ENCODE results near the gene SLBP.

Gene SLBP

DNA sequence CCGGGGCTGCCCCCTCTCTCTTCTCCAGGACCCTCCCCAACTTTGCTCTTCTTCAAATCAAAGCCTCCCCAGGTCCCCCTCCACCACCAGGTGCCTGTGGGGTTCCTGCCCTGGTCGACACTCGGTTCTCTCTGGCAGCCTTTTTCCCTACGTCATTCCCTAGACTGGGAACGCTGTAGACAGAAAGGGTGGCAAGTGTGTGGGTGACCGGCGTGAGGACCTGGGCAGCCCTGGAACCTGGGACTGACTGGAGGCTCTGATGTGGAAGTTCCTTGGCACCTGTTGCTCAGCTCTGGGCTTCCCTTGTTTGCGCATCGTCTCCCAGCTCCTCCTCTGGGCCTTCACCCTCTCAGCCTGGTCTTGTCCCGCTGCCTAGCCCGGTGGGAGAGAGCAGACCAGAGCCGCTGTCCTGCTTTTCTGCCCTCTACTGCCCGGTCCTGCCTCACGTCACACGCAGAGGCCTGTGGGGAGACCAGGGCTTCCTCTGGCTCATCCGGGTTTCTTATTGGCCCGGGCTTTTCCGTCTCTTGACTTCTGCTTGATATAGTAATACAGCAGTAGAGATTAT lies 10.5 kb upstream of the SLBP start:
- DNase-seq (ENCODE audit: low read depth): no peak
- TF ChIP-seq, protein P1, sequence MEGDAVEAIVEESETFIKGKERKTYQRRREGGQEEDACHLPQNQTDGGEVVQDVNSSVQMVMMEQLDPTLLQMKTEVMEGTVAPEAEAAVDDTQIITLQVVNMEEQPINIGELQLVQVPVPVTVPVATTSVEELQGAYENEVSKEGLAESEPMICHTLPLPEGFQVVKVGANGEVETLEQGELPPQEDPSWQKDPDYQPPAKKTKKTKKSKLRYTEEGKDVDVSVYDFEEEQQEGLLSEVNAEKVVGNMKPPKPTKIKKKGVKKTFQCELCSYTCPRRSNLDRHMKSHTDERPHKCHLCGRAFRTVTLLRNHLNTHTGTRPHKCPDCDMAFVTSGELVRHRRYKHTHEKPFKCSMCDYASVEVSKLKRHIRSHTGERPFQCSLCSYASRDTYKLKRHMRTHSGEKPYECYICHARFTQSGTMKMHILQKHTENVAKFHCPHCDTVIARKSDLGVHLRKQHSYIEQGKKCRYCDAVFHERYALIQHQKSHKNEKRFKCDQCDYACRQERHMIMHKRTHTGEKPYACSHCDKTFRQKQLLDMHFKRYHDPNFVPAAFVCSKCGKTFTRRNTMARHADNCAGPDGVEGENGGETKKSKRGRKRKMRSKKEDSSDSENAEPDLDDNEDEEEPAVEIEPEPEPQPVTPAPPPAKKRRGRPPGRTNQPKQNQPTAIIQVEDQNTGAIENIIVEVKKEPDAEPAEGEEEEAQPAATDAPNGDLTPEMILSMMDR (IDR thresholded peaks at IDR 0.05; ENCODE audit: insufficient read depth, low read depth, low read length, missing control alignments): no peak
- H3K4me3 ChIP-seq (ENCODE audit: low read depth, low read length): peak overlapping the region; percentile 80

DNA sequence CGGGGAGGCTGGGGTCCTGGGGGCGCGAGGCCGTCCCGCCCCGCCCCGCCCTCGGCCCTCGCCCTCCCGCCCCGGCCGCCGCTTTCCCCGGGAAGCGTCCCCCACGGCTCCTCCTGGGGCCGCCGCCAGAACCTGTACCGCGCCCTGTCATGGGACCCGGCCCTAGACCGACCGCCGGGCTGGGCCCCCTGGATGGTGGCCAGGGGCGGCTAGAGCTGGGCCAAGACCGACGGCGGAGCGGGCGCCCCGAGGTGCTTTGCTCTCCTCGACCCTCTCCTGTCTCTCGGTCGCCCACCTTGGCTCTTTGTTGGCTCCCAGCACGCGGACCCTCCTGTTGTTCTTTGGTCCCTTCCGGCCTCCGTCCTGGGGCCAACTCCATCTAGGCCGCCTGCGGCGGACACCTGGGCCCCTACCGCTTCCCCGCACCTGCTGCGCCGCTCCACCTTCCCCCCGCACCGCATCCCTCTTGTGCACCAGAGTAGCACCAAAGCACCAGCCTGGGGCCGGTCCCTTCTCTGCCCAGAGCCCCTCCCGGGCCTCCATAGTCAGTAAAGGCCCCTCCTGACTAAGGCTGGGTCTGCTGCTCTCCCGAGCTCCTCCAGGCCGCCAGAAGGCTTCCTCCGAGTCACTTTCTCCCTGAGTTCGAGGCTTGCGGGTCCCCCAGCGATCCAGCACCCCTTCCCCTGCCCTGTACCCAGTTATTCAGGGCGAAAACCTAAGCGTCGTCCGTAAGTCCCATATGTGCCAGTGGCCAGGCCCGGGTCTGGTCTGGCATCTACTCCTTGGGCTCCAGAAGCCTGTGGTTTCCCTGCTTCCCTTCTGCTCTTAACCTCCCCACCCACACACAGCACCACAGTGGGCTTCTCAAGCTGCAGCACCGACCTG lies 9.8 kb upstream of the SLBP start:
- H3K4me3 ChIP-seq (ENCODE audit: low read depth, low read length): peak overlapping the region; percentile 80
- TF ChIP-seq, protein P1 (IDR thresholded peaks at IDR 0.05; ENCODE audit: insufficient read depth, low read depth, low read length, missing control alignments): no peak
- DNase-seq (ENCODE audit: low read depth): no peak

DNA sequence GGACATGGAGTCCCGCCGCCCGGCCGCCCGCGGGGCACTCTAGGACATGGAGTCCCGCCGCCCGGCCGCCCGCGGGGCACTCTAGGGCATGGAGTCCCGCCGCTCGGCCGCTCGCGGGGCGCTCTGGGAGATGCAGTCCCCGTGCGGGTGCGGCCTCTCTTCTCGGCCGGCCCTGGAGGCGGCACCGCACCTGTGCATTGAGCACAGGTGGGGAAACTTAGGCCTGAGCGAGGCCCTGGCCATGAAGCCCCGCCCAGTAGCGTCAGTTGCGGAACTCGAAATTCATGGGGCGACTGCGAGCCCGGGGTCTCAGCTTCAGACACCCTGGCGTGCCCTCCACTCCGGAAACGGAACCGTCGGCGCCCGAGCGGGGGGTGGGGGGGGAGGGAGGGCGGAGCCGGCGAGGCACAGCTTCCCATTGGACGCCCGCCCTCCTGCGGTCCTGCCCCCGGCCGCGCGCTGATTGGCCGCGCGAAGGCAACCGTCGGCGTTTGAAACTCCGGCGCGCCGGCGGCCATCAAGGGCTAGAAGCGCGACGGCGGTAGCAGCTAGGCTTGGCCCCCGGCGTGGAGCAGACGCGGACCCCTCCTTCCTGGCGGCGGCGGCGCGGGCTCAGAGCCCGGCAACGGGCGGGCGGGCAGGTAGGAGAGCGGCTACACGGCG lies 9.0 kb upstream of the SLBP start, which contains the start of the genes TACC3 and TMEM129:
TSS of gene TACC3 (plus strand) at position 519 of the 663 bp plus-strand sequence. CDS start 1,901 bp downstream, outside the sequence.
TSS of gene TMEM129 (minus strand) at position 321 of the 663 bp plus-strand sequence. CDS start 486 bp downstream, outside the sequence.
- TF ChIP-seq, protein P1 (IDR thresholded peaks at IDR 0.05; ENCODE audit: insufficient read depth, low read depth, low read length, missing control alignments): no peak
- peak; percentile 98 for DNase-seq (ENCODE audit: low read depth)
- peak within 1 kb of the TSS; percentile 80 for H3K4me3 ChIP-seq (ENCODE audit: low read depth, low read length)

DNA sequence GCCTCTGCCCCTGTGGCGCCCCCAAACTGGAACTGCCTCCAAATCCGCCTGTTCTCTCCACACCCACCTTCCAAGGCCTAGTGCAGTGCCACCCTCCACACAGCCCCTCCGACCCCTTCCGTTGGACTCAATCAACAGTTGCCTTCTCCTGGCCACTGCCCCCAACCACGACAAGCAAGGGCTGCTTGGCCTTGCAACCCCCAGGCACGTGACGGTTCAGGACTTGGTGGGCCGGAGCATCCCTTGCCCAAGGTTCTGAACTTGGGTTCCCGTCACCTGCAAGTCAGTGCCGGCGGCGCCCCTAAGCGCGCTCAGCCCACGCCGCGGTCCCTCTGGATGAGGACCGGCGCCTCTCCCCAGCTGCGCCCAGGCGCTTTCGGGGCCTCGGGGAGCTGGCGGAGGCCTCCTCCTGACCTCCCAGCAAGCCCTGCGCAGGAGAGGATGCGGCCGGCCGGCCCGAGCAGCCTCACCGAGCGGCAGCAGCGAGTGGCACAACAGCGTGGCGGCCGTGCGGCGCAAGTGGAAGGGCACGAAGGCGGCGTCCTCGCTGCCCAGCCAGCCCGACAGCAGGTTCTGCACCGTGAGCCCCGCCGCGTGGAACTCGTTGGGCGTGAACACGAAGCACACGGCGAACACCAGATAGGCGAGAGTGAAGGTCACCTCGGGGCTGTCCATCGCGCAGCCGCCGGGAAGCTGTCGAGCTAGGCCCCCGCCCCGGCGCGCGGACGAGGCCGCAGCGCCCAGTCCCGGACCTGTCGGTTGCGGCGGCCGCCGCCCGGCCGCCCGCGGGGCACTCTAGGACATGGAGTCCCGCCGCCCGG lies 8.3 kb upstream of the SLBP start:
- TF ChIP-seq, protein P1 (IDR thresholded peaks at IDR 0.05; ENCODE audit: insufficient read depth, low read depth, low read length, missing control alignments): no peak
- DNase-seq (ENCODE audit: low read depth): peak; percentile 72
- H3K4me3 ChIP-seq (ENCODE audit: low read depth, low read length): peak overlapping the region; percentile 75

DNA sequence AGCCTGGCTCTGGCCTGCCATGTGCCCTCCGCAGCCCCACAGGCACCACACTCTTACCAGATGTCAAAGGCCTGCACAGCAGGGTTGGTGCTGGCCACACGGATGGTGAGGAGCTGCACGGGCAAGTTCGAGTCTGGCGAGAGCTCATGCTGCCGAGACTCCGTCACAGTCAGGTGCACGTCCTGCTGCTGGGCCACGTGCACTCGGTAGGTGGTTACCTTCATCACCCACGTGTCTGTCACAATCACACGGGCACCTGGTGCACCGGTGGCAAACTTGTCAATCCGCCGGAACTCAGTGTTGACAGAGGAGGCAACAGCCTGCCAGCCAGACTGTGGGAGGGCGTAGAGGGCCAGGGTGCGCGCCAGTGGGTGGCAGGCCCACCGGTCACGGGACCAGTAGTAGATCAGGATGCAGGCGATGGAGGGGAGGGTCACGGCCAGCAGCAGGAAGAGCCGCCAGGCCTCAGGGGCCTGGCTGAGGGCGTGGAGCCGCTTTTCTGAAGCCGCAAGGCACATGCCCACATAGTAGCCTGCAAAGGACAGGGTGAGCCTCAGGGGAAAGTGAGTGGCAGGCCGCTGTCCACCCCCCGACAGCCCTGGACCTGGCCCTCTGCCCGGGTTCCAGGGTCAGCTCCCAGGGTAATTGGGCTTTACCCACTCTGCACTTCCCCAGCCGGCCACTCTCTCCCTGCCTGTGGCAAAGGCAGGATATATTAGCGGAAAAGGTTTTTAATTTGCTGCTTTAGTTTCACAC lies 6.2 kb upstream of the SLBP start:
- TF ChIP-seq, protein P1 (IDR thresholded peaks at IDR 0.05; ENCODE audit: insufficient read depth, low read depth, low read length, missing control alignments): no peak
- DNase-seq (ENCODE audit: low read depth): no peak
- H3K4me3 ChIP-seq (ENCODE audit: low read depth, low read length): no peak overlapping the region

All from GM12865 (cell line).